GM21528 (cell line): ENCODE measurements around the gene NUTM2A.
"Not testable (repeated sequence)": the region's sequence is repeated elsewhere in the genome, so short reads cannot be mapped to it uniquely, and the experiment has no call there.

Source experiments
- ATAC-seq: cut with Tn5 transposase; IDR thresholded peaks from one replicate; pipeline ENCODE4 v1.9.1; 2021; ENCODE audit warnings: mild to moderate bottlenecking, moderate library complexity; ENCODE audit not compliant: unreplicated experiment, low FRiP score

Gene NUTM2A, protein sequence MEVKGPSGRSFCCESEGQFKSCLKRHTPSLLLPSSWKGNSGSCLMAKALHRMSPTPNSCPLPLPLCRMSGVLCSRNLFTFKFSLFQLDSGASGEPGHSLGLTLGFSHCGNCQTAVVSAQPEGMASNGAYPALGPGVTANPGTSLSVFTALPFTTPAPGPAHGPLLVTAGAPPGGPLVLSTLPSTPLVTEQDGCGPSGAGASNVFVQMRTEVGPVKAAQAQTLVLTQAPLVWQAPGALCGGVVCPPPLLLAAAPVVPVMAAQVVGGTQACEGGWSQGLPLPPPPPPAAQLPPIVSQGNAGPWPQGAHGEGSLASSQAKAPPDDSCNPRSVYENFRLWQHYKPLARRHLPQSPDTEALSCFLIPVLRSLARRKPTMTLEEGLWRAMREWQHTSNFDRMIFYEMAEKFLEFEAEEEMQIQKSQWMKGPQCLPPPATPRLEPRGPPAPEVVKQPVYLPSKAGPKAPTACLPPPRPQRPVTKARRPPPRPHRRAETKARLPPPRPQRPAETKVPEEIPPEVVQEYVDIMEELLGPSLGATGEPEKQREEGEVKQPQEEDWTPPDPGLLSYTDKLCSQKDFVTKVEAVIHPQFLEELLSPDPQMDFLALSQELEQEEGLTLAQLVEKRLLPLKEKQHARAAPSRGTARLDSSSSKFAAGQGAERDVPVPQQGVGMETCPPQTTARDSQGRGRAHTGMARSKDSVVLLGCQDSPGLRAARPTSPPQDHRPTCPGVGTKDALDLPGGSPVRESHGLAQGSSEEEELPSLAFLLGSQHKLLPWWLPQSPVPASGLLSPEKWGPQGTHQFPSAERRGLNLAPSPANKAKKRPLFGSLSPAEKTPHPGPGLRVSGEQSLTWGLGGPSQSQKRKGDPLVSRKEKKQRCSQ

DNA sequence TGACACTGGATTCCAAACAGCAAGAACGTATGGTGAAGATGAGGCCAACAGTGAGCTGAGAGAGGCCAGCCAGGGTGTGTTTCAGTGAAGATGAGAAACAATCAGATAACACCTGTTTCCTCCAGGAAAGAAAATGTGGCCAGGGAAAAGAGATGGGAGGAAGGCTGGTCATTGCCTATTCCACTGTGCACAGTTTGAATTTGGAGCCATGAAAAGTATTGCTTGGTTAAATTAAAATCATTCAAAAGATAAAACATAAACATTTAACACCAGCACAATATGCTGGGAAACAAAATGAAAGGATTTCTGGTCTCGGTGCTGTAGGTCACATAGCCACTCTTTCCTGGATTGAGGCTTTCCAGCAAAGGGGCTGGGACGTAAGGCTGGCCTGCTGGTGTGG is at the start of gene NUTM2A:
TSS of gene NUTM2A (plus strand) at position 301 of the 400 bp plus-strand sequence. CDS start 383 bp downstream, outside the sequence.
- ATAC-seq = not testable (repeated sequence)

DNA sequence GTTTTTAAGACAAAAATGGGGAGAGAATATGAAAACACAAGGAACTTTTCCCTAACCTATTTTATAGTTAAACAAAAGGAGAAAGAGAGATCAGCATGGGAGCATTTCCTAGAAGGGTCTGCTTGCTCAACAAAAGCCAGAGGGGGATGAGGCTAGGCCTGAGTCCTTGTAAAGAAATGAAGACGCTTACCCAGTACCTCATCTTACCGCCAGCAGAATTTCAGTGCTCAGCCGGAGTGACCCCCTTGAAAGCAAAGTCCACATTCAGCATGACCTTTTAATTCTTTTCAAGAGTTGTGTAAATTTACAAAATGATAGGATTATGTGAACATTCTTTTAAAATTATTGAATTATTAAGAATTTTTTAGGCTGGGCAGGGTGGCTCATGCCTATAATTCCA is 47.7 kb upstream of the NUTM2A start:
- ATAC-seq = not testable (repeated sequence)

GRCh38 chr10:87184421-87184820 is 40.8 kb upstream of the NUTM2A start:
- ATAC-seq = not testable (repeated sequence)

GRCh38 chr10:87186016-87186415 is 39.2 kb upstream of the NUTM2A start:
- ATAC-seq = not testable (repeated sequence)

GRCh38 chr10:87187573-87187972 is 37.7 kb upstream of the NUTM2A start:
- not testable (repeated sequence) for ATAC-seq

DNA sequence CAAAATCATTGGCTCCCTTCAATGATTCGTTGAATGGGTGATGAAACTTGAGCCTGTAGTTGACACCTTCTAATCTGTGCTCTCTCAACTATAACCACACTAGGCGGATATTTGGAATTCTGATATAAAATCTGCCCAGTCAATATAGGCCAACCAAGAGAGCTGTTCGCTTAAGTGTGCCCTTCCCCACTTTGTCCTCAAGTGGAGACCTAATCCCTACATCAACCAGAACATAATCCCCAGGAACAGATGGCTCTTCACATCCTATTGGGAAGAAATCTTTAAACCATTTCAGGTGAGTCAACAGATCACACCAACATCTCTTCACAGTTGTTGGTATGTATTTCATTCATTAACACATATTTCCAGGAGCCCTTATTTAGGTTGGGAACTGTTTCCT is 33.4 kb upstream of the NUTM2A start:
- ATAC-seq = not testable (repeated sequence)

DNA sequence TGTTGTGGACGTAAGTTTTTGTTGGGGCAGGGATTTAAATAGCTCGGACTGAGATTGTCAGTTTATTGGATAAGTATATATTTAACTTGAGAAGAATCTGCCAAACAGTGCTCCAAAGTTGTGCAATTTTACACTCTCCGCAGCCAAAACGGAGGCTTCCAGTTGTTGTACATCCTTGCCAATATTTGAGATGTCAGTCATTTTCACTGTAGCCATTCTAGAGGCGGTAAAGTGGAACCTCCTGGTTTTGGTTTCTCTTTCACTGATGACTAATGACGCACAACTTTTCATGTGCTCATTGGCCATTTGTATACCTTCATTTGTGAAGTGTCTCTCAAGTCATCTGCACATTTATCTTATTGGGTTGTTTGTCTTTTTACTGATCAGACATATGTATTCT is 24.3 kb upstream of the NUTM2A start:
- peak; percentile 41 for ATAC-seq

- ATAC-seq = not testable (repeated sequence)
Observed at GRCh38 chr10:87204801-87205200, 20.4 kb upstream of the NUTM2A start.

DNA sequence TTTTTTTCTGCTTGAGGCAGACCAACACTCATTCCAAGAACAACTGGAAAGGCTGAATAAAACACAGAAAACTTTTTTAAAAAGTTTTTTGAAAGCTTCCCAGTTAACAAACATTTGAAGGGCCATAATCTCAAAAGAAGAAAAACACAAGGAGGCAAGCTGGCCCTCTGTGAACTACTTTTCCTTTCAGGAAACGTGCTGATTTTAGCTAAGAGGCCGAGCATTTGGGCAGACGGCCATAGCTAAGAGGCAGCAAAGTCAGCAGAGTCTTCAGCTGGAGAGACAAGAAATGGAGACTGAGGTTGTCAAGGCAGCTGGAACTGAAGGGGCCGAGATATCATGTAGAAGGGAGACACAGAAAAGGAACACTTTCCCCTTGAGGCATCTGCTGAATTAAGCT is 18.3 kb upstream of the NUTM2A start:
- not testable (repeated sequence) for ATAC-seq

DNA sequence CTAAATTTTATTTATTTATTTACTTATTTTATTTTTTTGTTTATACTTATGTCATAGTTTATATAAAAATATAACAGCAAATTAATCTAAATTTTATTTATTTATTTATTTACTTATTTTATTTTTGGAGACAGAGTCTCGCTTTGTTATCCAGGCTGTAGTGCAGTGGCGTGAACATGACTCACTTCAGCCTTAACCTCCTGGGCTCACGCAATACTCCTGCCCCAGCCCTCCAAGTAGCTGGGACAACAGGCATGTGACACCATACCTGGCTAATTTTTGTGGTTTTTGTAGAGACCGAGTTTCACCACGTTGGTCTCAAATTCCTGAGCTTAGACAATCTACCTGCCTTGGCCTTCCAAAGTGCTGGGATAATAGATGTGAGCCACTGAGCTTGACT is 14.9 kb upstream of the NUTM2A start:
- ATAC-seq = not testable (repeated sequence)

GRCh38 chr10:87211848-87212247 is 13.4 kb upstream of the NUTM2A start:
- ATAC-seq = not testable (repeated sequence)

DNA sequence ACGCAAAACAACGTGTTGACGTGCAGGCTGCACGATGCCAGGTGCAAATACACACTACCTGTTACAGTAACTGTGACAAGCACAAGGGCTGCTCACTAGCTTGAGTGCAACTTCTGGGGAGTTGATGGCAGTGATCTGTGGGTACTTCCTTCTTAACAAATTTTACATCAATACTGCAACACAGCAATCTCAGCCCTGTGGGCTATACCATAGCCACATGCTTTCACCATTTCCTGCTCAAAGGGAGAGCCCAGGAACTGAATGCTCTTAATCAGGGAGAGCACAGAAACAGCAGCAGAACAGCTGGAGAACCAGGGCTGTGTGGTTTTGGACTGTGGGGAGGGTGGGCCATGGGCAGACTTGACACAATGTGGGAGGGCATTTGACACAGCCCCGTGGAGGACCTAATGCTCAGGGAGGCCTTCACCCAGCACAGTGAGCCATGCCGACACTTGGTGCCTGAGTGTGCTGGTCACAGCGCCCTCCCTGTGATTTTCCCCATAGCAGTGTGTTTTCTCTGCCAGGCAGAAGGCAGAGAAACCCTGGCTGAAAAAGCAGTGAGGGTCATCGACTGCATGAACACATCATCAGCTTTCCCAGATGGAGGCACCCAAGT is 12.0 kb upstream of the NUTM2A start:
- ATAC-seq = not testable (repeated sequence)

GRCh38 chr10:87213806-87214205 is 11.4 kb upstream of the NUTM2A start:
- ATAC-seq = not testable (repeated sequence)

DNA sequence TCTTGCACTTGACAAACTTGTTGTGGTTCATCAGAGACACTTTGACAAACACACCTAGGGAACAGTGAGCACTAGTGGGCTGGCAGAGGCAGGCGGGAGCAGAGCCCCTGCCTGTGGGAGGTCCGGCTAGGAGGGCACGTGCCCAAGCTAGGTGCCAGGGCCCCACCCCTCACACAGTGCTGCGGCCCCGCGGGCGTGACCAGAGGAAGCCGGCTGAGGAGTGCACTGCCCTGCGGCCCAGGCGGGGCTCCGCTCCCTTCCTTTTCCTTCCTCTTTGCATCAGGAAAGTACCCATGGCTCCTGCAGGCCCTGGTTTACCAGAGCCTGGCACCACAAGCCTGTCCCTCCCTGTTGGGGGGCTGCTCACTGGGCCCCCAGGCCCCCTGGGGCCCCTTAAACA is 9.1 kb upstream of the NUTM2A start:
- not testable (repeated sequence) for ATAC-seq

DNA sequence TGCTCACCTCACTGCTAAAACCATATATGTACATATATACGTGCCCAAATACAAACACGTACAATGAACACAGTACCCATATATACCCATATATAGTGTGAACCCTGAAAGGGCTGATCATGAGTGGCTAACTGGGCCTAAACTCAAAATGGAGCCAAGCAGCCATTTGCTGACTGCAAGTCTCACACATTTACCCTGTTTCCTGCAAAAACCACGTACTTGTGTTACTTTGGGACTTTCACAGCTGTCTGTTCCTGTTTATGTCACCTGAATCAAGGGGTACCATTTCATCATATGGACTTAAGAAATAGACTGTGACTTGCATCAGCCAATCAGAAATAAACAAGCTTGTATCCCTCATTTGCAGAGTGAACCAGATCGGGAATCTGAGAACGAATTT is 5.9 kb upstream of the NUTM2A start:
- not testable (repeated sequence) for ATAC-seq

DNA sequence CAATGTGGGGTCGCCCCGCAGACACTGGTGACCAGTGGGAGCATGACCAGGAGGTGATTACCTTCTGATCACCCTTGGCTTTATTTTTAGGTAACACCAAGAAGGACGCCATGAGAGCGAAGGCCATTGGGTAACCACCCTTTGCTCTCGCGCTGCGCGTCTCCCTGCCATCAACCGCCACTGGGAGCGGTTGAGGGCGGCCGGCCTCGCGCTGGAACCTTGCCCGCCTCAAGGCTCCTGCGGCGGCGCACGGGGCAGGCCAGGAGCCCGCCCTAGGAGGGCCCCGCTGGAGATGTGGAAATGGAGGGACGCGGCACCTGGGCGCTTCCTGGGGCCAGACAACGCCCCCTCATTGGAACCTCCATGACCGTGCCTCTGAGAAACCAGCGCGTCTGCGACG is 2.5 kb upstream of the NUTM2A start:
- not testable (repeated sequence) for ATAC-seq

- ATAC-seq = not testable (repeated sequence)
Observed at GRCh38 chr10:87228247-87228646, 3.0 kb downstream of the NUTM2A start.

GRCh38 chr10:87229211-87229610 is 4.0 kb downstream of the NUTM2A start:
- ATAC-seq = not testable (repeated sequence)

GRCh38 chr10:87234854-87235253 is 9.6 kb downstream of the NUTM2A start:
- not testable (repeated sequence) for ATAC-seq

DNA sequence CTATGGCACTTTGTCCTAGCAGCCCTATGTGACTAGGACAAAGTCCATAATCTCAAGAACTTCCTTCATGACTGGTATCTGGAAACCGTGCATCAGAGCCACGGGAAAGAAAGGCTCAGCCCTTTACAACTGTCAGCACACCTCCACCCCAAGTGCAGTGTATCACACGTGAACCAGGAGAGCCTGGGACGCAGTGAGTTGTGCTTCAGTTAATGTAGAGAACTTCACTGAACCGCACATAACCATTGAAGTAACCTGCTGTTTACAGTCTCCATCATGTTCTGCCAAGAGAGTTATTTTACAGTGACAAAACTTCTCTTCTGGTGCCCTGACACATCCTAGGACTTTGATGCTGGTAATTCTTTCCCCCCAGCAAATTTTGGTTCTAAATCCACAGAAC is 12.0 kb downstream of the NUTM2A start:
- ATAC-seq = not testable (repeated sequence)

- ATAC-seq = not testable (repeated sequence)
Observed at GRCh38 chr10:87239346-87239808, 14.1 kb downstream of the NUTM2A start.
